ENCODE results near the gene MEF2D.

DNA sequence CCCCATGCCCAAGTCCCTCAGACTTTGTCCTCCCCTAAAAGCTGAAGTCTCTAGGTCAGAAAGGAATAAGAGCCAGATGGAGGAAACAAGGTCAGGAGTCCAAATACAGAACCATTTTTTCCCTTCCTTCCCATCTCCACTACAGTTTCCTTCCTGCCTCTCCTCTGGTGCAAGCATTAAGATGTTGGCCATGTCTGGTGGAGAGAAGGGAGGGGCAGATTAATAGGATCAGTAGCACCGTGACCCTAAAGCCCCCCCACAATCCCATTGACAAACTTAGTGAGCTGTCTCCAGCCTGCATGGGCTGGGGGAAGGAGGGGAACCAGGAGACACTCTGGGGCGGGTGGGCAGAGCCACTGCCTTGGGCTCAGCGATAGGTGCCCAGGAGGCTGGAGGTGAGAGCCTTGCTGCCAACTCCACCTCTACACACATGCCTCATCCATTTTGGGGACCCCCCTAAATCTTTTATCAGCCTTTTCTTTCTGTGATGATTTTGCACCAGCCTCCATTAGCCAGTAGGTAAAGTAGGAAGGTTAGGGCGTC, 71.8 kb downstream of the MEF2D start:
- TF ChIP-seq, protein P1, sequence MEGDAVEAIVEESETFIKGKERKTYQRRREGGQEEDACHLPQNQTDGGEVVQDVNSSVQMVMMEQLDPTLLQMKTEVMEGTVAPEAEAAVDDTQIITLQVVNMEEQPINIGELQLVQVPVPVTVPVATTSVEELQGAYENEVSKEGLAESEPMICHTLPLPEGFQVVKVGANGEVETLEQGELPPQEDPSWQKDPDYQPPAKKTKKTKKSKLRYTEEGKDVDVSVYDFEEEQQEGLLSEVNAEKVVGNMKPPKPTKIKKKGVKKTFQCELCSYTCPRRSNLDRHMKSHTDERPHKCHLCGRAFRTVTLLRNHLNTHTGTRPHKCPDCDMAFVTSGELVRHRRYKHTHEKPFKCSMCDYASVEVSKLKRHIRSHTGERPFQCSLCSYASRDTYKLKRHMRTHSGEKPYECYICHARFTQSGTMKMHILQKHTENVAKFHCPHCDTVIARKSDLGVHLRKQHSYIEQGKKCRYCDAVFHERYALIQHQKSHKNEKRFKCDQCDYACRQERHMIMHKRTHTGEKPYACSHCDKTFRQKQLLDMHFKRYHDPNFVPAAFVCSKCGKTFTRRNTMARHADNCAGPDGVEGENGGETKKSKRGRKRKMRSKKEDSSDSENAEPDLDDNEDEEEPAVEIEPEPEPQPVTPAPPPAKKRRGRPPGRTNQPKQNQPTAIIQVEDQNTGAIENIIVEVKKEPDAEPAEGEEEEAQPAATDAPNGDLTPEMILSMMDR (IDR thresholded peaks at IDR 0.05; ENCODE audit: low read depth, low read length, poor library complexity, severe bottlenecking) = no peak
- no peak for TF ChIP-seq EZH2phosphoT487 (IDR thresholded peaks at IDR 0.05; ENCODE audit: borderline replicate concordance, low read length)

Data from DOHH2 (cell line).